Kasumi-1 (cell line): ENCODE results near the gene SENP3.

Source experiments
- DNase-seq, 2 experiments: peaks; one replicate each; lab custom pipeline; 2025; lab: John Stamatoyannopoulos, UW

The SENP3 gene

DNA sequence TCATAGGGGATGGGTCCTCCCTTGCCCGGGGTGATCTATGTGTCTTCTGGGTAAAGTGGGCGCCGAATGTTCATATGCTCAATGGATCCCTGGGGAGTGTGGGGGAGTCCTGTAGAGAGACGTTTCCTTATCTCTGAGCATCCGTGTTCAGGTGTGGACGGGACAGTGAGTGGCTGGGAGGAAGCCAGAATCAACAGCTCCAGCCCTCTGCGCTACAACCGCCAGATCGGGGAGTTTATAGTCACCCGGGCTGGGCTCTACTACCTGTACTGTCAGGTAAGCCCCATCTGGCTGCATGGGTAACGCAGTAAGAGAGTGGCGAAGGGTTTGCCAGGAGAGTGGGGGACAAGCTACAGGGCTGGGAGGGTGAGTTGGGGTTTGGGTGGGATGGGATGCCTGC, 5.1 kb upstream of the SENP3 start:
- DNase-seq = no peak

DNA sequence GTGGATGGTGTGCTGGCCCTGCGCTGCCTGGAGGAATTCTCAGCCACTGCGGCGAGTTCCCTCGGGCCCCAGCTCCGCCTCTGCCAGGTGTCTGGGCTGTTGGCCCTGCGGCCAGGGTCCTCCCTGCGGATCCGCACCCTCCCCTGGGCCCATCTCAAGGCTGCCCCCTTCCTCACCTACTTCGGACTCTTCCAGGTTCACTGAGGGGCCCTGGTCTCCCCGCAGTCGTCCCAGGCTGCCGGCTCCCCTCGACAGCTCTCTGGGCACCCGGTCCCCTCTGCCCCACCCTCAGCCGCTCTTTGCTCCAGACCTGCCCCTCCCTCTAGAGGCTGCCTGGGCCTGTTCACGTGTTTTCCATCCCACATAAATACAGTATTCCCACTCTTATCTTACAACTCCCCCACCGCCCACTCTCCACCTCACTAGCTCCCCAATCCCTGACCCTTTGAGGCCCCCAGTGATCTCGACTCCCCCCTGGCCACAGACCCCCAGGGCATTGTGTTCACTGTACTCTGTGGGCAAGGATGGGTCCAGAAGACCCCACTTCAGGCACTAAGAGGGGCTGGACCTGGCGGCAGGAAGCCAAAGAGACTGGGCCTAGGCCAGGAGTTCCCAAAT, 4.5 kb upstream of the SENP3 start:
- DNase-seq = no peak

DNA sequence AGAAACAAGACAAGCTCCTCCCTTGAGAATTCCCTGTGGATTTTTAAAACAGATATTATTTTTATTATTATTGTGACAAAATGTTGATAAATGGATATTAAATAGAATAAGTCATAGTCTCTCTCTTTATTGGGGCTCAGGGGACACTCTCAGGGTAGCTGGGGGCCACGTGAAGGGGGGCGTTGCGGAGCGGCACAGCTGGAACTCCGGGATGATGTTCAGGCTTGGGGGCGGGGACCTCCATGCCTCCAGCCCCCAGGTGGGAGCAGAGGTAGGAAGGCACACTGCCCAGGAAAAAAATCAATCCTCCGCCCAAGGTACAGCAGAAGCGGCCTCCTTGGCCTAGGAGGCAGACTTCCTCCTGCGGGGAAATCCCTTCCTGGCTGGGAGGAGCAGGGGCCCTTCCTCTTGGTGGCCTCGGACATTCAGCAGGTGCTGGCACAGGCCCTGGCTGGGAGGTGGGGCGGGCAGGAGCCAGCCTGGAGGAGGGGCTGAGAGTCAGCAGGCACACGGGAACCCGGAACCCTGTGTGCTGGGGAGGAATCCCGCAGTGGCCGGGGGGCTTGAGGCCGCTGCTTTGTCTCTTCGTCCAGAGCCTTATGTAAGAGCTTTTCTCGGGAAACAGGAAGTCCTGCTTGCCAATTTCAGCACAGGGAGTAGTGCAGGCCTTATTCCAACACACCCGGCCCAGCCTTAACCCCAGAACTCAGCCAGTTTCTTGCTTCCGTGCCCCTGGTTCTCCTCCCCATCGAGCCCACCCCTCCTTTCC, 3.8 kb upstream of the SENP3 start:
- peak; percentile 74 to 79 for DNase-seq

DNA sequence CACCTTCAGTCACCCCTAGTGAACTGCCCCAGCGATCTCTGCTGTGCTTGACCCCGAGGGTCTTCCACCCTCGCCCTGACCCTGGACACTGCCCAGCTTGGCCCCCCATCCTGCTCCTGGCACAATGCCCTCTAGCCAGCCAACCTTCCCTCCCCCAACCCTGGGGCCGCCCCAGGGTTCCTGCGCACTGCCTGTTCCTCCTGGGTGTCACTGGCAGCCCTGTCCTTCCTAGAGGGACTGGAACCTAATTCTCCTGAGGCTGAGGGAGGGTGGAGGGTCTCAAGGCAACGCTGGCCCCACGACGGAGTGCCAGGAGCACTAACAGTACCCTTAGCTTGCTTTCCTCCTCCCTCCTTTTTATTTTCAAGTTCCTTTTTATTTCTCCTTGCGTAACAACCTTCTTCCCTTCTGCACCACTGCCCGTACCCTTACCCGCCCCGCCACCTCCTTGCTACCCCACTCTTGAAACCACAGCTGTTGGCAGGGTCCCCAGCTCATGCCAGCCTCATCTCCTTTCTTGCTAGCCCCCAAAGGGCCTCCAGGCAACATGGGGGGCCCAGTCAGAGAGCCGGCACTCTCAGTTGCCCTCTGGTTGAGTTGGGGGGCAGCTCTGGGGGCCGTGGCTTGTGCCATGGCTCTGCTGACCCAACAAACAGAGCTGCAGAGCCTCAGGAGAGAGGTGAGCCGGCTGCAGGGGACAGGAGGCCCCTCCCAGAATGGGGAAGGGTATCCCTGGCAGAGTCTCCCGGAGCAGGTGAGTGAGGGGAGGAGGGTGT, 3.0 kb upstream of the SENP3 start, which contains the start of gene TNFSF13:
TSS of gene TNFSF13 (plus strand) at position 207 of the 776 bp plus-strand sequence. CDS start at position 497, 290 bp downstream.
- DNase-seq = peak; percentile 55 to 61

DNA sequence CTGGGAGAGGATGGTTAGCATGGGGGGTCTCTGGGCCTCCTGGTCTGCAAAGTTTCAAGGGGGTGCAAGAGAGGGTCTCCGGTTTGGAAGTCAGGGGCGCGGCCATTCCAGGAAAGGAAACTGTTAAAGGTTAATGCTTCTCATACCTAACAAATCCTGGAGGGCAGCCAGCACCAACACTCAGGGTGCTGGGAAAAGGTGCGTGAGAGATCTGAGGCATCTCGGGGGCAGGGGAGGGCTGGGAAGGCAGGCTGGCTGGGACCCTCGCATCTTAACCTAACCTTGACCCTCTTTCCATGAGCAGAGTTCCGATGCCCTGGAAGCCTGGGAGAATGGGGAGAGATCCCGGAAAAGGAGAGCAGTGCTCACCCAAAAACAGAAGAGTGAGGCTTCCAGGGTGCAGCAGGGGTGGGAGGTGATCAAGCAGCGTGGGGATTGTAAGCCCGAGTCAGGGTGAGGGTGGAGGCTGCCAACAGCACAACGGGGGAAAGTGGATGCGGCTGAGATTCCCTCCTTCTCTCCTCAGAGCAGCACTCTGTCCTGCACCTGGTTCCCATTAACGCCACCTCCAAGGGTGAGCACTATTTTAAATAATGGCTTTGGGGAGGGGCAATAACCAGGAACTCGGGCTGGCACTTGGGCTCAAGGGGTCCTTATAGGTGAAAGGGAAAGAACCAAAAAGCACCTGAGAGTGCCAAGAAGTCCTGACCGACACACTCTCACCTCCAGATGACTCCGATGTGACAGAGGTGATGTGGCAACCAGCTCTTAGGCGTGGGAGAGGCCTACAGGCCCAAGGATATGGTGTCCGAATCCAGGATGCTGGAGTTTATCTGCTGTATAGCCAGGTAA, 2.2 kb upstream of the SENP3 start:
- DNase-seq = no peak

DNA sequence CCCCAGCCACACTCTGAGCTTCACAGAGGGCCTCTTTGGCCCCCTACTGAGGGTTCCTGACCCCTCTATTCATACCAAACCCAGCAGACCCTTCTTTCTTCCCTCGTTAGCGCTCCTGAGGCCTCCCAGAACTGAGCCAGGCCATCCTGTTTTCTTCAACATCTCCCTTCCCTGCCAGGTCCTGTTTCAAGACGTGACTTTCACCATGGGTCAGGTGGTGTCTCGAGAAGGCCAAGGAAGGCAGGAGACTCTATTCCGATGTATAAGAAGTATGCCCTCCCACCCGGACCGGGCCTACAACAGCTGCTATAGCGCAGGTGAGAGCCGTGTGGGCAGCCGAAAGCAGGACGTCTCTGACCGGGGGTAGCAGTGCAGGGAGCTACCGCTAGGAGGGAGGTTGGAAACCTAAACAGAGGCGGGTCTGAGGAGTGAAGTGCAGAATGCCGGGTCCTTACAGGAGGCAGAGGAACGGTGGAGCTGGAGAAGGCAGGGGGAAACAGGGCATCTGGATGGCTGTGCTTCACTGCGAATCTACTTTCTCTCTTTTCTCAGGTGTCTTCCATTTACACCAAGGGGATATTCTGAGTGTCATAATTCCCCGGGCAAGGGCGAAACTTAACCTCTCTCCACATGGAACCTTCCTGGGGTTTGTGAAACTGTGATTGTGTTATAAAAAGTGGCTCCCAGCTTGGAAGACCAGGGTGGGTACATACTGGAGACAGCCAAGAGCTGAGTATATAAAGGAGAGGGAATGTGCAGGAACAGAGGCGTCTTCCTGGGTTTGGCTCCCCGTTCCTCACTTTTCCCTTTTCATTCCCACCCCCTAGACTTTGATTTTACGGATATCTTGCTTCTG, 1.3 kb upstream of the SENP3 start:
- peak; percentile 36 to 49 for DNase-seq

DNA sequence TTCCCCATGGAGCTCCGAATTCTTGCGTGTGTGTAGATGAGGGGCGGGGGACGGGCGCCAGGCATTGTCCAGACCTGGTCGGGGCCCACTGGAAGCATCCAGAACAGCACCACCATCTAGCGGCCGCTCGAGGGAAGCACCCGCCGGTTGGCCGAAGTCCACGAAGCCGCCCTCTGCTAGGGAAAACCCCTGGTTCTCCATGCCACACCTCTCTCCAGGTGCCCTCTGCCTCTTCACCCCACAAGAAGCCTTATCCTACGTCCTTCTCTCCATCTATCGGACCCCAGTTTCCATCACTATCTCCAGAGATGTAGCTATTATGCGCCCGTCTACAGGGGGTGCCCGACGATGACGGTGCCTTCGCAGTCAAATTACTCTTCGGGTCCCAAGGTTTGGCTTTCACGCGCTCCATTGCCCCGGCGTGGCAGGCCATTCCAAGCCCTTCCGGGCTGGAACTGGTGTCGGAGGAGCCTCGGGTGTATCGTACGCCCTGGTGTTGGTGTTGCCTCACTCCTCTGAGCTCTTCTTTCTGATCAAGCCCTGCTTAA, 617 bp upstream of the SENP3 start:
- peak; percentile 46 to 55 for DNase-seq

DNA sequence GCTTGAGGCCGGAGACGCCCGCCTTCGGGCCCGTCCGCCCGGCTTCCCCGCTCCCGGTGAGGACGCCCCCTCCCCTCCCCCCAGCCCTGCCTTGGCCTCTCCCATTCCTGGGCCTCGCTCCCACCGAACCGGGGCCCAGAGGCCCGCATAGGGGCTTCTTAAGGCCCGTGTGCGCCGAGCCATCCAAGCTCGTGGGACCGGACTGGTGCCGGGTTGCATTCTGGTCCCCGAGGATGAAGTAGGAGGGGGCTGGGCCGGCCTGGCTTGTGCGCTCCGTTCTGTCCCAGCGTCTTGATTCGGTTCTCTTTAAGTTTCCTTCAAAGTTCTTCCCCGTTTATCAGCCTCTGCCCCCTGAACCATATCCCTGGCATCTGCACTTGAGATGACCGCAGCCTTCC, 488 bp downstream of the SENP3 start:
- DNase-seq = no peak

DNA sequence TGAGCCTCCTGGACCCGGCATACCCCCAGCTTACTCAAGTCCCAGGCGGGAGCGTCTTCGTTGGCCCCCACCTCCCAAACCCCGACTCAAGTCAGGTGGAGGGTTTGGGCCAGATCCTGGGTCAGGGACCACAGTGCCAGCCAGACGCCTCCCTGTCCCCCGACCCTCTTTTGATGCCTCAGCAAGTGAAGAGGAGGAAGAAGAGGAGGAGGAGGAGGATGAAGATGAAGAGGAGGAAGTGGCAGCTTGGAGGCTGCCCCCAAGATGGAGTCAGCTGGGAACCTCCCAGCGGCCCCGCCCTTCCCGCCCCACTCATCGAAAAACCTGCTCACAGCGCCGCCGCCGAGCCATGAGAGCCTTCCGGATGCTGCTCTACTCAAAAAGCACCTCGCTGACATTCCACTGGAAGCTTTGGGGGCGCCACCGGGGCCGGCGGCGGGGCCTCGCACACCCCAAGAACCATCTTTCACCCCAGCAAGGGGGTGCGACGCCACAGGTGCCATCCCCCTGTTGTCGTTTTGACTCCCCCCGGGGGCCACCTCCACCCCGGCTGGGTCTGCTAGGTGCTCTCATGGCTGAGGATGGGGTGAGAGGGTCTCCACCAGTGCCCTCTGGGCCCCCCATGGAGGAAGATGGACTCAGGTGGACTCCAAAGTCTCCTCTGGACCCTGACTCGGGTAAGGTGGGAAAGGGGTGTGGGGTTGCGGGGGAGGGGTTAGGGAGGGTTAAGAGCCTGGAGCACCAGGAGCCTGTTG, 1.6 kb downstream of the SENP3 start:
- DNase-seq = no peak

DNA sequence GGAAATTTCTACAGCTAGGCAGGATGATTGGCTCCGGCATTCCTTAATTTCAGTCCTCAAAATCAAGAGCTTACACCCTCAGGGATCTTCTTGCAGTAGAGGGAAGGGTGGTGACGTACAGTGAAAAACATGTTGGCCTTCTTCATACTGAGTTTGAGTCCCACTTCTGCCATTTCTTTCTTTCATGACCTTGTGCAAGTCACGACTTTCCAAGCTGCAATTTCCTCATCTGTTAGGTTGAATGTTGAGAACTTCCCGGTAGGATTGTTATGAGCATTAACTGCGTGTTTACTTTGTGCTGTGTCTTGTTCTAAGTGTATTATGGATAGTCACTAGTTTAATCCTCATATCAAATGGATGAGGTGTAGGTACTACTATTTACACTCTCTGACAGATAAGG, 7.9 kb downstream of the SENP3 start:
- DNase-seq = no peak

DNA sequence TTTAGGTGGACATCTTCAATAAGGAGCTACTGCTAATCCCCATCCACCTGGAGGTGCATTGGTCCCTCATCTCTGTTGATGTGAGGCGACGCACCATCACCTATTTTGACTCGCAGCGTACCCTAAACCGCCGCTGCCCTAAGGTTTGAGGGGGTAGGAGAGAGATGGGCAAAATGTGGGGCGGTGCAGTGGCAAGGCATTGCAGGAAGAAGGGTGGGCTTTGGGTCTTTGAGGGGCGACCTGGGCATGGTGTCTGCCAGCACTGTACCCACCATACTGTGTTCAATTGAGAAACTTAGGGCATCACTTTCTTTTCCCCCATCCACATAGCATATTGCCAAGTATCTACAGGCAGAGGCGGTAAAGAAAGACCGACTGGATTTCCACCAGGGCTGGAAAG, 8.6 kb downstream of the SENP3 start:
- no peak for DNase-seq

DNA sequence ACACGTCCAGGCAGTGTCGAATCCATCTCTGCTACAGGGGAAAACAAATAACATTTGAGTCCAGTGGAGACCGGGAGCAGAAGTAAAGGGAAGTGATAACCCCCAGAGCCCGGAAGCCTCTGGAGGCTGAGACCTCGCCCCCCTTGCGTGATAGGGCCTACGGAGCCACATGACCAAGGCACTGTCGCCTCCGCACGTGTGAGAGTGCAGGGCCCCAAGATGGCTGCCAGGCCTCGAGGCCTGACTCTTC, 10.5 kb downstream of the SENP3 start:
- peak in 1 of 2 experiments; percentile 97 for DNase-seq

DNA sequence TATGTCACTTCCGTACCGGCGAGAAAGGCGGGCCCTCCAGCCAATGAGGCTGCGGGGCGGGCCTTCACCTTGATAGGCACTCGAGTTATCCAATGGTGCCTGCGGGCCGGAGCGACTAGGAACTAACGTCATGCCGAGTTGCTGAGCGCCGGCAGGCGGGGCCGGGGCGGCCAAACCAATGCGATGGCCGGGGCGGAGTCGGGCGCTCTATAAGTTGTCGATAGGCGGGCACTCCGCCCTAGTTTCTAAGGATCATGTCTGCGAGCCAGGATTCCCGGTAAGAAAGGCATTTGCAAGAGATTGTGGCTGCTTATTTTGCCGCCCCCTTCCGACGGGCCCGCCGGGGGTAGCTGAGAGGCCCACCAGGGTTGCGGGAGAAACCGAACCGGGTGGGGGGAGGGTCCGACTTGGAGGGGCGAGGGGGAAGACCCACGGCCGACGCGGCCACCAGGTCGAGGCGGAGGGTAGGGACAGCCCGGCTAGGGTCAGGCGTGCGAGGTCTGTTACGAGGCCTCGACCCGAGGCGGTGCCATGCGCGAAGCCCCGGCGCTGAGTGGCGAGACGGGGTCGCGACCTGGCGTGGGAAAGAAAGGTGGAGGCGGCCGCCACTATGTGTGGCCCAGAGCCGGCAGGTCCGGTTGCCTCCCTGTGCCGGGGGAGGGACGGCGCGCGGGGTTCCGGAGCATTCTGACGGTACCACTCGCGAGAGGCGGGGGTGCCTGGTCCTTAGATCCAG, 11.0 kb downstream of the SENP3 start:
- peak; percentile 90 to 97 for DNase-seq

DNA sequence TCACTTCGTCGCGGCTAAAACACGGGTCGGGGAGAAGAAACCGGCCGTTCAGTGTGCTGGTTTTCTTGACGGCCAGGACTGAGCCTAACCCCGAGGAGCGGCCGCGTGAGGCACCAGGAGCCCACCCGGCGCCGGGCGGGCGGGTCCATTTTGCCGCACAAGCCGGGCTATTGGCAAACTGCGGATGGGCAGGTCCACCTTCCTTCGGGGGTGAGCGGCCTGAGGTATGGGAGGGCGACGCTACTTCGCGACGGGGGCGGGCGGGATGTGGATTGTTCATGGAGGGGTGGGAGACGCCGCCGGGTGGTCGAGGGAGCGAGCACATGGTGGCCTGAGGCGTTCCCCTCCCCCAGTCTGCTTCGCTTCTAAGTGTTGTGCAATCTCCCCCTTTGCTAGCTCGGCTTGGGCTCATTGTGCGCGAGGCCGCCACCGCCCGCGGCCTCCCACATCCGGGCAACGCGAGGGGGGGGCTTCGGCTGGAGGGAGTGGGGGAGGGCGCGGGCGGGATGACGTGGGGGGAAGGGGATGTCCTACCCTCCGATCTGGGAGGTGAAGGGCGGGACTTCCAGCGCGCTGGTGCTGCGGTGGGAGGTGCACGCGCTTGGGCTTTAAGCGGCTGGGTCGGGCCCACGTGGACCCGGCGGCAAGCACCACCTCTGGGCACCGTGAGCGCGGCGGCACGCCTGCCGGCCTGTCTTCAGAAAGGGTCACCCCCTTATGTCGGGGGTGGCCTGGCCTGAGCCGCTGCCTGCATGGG, 11.8 kb downstream of the SENP3 start:
- DNase-seq = peak; percentile 45 to 50

DNA sequence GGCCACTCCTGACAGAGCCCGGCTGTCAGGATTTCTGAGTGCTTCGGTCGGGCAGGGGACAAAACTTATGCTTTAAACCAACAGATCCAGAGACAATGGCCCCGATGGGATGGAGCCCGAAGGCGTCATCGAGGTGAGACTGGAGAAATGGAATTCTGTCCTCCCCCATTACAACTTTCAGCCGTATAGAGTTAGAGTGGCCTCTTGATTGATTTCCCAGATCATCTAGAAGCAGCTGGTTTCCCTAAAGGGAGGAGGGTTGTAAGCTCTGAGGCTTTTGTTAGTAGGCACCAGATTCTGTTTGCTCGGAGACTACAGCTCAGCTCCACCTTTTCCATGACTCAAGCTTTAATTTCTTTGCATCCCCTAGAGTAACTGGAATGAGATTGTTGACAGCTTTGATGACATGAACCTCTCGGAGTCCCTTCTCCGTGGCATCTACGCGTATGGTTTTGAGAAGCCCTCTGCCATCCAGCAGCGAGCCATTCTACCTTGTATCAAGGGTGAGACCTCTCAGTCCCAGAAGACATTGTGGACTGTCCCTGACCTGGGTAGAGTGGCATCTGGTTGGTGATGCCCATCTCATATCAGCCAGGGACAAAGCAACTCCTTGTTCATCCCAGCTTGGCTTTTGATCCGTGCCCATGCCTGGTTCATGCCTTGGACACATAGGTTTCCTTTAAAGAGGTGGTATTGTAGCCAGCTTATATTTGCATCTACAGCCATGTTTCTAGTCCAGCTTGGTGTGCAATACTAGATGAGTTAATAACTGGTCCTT, 12.6 kb downstream of the SENP3 start:
- no peak for DNase-seq

DNA sequence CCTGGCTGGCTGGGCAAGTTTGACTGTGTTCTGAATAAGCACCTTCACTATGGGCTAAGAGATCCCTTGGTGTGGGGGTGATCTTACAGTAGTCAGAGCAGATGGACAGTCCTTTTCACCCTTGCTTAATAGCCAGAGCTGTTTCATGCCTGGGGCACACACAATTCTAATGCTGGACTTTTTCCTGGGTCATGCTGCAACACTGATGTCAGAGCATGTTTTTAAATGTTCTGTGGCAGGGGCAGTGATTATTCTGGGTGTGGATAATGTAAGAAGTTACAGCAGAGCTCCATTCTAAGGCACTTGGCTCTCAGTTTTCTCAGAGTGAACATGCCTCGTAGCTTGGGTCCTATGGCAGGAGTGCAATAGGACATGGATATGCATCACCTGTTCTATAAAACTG, 13.8 kb downstream of the SENP3 start:
- no peak for DNase-seq

DNA sequence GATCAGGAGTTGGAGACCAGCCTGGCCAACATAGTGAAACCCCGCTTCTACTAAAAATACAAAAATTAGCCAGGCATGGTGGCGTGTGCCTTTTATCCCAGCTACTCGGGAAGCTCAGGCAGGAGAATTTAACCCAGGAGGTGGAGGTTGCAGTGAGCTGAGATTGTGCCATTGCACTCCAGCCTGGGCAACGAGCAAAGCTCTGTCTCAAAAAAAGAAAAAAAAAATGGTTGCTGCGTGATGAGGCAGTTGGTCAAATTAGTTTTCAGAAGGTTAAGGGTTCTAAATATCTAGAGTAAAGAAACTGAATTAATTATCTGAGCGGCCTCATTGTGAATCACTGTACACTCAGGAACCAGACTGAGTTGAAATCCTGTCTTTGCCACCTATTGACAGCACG, 14.2 kb downstream of the SENP3 start:
- DNase-seq = no peak

DNA sequence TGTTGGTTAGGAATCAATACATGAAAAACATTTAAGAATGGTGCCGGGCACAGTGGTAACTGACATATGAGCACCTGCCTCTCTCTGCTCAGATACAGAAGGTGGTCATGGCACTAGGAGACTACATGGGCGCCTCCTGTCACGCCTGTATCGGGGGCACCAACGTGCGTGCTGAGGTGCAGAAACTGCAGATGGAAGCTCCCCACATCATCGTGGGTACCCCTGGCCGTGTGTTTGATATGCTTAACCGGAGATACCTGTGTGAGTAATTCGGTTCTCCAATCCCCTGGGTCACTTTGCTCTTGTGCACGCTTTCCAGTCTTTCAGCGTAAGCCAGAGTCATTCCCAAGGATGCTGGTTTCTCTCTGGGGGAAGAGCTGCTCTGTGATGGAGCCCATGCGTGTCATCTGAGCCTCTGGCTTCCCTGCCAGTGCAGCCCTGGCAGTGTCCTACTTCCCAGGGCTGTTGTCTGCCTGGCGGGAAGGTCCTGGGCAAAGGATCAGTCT, 14.8 kb downstream of the SENP3 start:
- no peak for DNase-seq
